GM06990 (cell line): Measurements from ENCODE around the gene HMCN2.

Experiments used
- DNase-seq: peaks from one replicate; pipeline ENCODE4 v3.0.0-alpha.2; 2011; ENCODE audit not compliant: insufficient read length; ENCODE audit errors: extremely low read depth
- H3K27me3 ChIP-seq: replicated peaks from 2 replicates; pipeline ENCODE4 v1.6.0; 2011; ENCODE audit warnings: low read length; ENCODE audit not compliant: control insufficient read depth, insufficient read depth
- H3K36me3 ChIP-seq: 2 replicates; pipeline ENCODE4 v1.5.1; 2011; ENCODE audit warnings: low read length; ENCODE audit not compliant: control insufficient read depth, insufficient read depth
- H3K4me3 ChIP-seq: replicated peaks from 2 replicates; pipeline ENCODE4 v1.5.1; 2011; ENCODE audit warnings: low read depth, mild to moderate bottlenecking, control low read depth, low read length
- TF ChIP-seq, protein P1 (sequence below): IDR thresholded peaks from 2 replicates; pipeline ENCODE4 v1.5.1; 2011; ENCODE audit warnings: low read length, control low read depth, mild to moderate bottlenecking, inconsistent platforms; ENCODE audit not compliant: insufficient read depth, poor library complexity, severe bottlenecking

The HMCN2 gene

DNA sequence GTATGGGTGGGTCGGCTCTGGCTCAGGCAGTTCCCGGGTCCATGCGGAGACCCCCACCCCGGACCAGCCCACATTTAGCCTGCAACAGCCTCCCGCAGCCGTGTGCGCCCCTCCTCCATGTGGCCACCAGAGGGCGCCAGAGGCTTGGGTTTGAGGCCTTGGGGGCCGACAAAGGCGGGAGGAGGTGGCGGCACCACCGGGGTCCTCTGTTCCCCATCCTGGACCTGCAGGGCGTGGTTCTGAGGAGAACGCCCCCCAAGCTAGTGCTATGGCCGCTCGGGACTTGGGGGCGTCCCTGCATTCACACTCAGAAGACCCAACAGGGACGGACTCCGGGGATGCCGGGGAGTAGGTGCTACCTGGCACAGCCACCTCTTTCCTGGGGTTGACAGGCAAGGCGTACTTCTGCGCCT lies 195.7 kb downstream of the HMCN2 start:
- TF ChIP-seq, protein P1, sequence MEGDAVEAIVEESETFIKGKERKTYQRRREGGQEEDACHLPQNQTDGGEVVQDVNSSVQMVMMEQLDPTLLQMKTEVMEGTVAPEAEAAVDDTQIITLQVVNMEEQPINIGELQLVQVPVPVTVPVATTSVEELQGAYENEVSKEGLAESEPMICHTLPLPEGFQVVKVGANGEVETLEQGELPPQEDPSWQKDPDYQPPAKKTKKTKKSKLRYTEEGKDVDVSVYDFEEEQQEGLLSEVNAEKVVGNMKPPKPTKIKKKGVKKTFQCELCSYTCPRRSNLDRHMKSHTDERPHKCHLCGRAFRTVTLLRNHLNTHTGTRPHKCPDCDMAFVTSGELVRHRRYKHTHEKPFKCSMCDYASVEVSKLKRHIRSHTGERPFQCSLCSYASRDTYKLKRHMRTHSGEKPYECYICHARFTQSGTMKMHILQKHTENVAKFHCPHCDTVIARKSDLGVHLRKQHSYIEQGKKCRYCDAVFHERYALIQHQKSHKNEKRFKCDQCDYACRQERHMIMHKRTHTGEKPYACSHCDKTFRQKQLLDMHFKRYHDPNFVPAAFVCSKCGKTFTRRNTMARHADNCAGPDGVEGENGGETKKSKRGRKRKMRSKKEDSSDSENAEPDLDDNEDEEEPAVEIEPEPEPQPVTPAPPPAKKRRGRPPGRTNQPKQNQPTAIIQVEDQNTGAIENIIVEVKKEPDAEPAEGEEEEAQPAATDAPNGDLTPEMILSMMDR, result peak; percentile 95
- no peaks in the 10 kb centered on the region for H3K36me3 ChIP-seq
- no peak overlapping the region for H3K4me3 ChIP-seq
- DNase-seq, result peak; percentile 48
- peaks cover 2% of the 10 kb centered on the region for H3K27me3 ChIP-seq

DNA sequence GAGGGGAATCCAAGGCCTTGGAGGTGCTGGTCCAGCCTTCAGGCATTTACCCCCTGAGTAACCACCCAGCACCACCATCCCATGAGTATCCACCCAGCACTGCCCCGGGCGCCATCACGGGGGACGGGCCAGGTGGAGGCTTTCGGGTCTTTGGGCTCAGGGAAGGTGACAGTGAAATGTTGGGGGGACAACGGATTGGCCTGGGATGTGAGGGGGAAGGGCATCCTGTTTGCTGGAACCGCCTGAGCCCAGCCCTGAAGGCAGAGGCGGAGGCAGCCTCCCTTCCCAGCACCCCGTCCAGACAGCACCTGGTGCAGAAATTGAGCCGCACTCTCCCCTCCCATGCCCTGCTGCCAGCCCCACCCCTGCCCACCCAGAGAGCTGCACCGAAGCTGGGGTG lies 196.2 kb downstream of the HMCN2 start:
- Histone ChIP-seq H3K27me3 (peaks cover 2% of the 10 kb centered on the region), H3K4me3 (no peak overlapping the region), H3K36me3 (no peaks in the 10 kb centered on the region)
- DNase-seq, result no peak
- TF ChIP-seq, protein P1, result no peak

DNA sequence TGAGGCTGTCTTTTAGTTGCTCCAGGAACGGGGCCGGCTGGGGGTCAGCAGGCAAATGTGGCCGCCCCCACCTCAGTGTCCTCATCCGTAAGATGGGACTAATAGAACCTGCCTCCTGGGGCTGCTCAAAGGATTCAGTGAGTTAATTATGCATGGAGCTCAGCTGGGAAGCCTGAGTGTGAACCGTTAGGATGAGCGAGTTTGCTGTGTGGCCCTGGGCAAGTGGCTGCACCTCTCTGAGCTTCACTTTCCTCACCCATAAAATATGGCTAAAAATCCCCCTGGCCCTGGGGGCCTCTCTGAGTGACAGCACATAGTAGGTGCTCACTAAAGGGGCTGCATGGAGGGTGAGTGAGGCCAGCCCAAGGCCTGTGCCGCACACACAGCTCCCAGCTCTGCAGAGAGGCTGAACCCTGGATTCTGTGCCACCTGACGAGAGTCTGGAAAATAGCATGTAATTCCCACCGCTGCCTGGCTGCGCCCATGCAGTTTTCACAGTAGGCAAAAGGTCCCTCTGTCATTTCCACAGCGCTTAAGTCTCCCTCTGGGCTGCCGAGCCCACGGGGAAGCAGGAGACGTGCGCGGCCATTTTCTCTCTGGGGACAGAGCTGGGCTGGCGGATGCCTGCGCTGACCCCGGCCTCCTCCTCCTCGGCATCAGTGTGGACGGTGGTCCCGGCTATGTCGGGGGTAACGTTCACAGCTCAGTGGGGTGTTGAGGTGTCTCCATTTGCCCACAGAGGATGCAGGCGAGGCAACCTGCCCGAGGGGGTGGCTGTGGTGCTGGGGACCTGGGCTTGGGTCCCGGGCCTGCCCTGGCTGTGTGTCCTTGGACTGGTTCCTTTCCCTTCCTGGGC lies 197.4 kb downstream of the HMCN2 start:
- H3K36me3 ChIP-seq, result no peaks in the 10 kb centered on the region
- TF ChIP-seq, protein P1, result no peak
- peaks cover 2% of the 10 kb centered on the region for H3K27me3 ChIP-seq
- no peak for DNase-seq
- H3K4me3 ChIP-seq, result no peak overlapping the region

DNA sequence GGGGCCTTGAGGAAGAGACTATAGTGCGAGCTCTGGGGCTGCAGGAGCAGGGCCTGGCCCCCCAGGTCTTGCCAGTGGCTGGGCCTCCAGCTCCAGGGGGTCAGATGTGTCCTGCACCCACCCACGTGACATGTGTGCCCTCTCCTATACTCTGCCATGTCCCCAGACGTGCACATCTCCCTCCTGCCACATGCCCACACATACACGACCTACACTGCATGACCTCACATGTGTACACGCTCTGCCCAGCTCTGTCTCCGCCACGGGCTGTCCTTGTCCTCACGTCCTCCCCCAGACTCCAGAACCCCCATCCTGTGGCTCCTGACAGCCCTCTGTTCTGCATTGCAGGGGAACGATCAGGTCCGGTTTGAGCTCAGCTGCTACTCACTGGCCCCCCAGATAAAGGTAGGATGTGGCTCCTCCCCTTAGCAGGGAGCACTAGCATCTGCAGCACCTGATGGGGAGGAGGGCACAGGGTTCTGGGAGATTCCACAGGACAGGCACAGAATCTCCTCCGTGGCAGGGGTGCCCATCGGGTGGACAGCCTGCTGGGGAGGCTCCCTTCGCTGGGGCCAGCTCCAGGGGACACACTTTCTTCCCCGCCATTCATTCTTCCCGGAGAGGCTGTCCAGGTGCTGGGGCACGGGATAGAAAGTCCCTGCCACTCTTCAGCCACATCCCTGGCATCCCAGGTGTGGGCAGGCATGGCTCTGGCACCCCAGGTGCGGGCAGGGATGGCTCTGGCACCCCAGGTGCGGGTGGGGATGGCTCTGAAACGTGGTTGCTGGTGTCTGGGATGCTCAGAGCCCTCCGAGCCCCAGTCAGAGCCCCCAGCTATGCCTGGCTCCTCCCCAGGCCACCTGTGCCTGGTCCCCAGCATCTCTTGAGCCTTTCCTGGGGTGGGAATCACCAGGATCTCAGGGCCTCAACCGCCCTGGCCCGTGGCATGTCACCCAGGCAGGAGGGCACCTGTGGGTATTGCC lies 198.5 kb downstream of the HMCN2 start:
- DNase-seq, result no peak
- H3K4me3 ChIP-seq, result no peak overlapping the region
- TF ChIP-seq, protein P1, result no peak
- no peaks in the 10 kb centered on the region for H3K36me3 ChIP-seq
- H3K27me3 ChIP-seq, result peaks cover 2% of the 10 kb centered on the region

DNA sequence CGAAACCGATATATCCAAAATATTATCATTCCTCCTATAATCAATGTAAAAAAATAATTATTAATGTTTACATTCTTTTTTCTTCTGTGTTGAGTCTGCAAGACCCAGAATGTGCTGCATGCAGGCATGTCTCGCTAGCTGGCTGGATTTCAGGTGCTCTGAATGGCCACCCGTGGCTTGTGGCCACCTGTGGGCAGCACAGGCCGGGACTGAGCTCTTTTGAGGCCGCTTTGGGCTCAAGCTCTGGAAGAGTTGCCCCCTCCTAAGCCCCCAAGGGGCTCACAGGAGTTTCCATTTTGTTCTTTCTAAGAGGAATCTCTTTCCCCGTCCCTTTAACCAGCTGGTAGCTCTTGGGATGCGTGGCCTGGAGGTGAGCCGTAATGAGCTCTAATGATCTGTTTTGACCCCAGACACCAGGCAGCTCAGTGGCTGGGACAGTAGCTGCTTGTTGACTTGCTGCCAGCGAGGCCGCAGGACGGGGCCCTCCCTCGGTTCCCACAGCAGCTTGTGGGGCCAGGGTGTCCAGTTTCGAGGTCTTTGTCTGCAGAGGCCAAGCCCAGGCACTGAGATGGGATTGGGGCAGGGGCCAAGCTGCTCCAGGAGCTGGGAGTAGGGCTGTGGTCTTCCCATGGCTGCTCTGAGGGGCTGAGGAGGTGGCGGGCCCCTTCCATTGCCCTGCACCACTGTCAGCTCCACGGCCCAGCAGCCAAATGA lies 200.0 kb downstream of the HMCN2 start:
- no peak overlapping the region for H3K4me3 ChIP-seq
- TF ChIP-seq, protein P1, result no peak
- H3K27me3 ChIP-seq, result peaks cover 2% of the 10 kb centered on the region; the same call in 1 of the 2 replicates
- no peaks in the 10 kb centered on the region for H3K36me3 ChIP-seq
- DNase-seq, result no peak
